Ectodermal cell (in vitro differentiated cells): ENCODE results near the gene ZMYND8.

Experiments used
- H3K27ac ChIP-seq: 2 replicates; pipeline ENCODE4 v1.7.0; 2013; ENCODE audit warnings: mild to moderate bottlenecking, low read depth, low read length; ENCODE audit not compliant: insufficient read depth, poor library complexity, severe bottlenecking
- H3K27me3 ChIP-seq: 2 replicates; pipeline ENCODE4 v1.7.0; 2013; ENCODE audit warnings: mild to moderate bottlenecking, low read length; ENCODE audit not compliant: insufficient read depth, control insufficient read depth, poor library complexity, severe bottlenecking
- H3K36me3 ChIP-seq: one replicate; pipeline ENCODE4 v1.7.0; 2013; ENCODE audit warnings: low read length; ENCODE audit not compliant: control insufficient read depth, insufficient read depth
- H3K4me1 ChIP-seq: one replicate; pipeline ENCODE4 v1.7.0; 2013; ENCODE audit warnings: low read length; ENCODE audit not compliant: control insufficient read depth, insufficient read depth
- H3K4me3 ChIP-seq: 2 replicates; pipeline ENCODE4 v1.7.0; 2013; ENCODE audit warnings: low read depth, low read length, control low read depth; ENCODE audit not compliant: insufficient read depth
- H3K9me3 ChIP-seq: 2 replicates; pipeline ENCODE4 v1.7.0; 2013; ENCODE audit warnings: mild to moderate bottlenecking, low read length, moderate library complexity; ENCODE audit not compliant: control insufficient read depth
- WGBS, 2 experiments: methylation state at CpG; one replicate each; pipeline ENCODE4 v1.1.7; 2013; ENCODE audit warnings: missing lambda C conversion rate in 2 of 2; 5-methylcytosine and 5-hydroxymethylcytosine counted together

The ZMYND8 gene

GRCh38 chr20:47359530-47360296 lies 3.2 kb upstream of the ZMYND8 start:
- peak overlapping the region; percentile 96 for H3K27ac ChIP-seq
- H3K4me1 ChIP-seq = peaks cover 62% of the 10 kb centered on the region
- H3K27me3 ChIP-seq = no peaks in the 10 kb centered on the region
- 72 to 76% methylated on average over 9 of the region's 9 CpGs for WGBS, 2 experiments
- H3K36me3 ChIP-seq = no peaks in the 10 kb centered on the region
- H3K4me3 ChIP-seq = no peak overlapping the region
- H3K9me3 ChIP-seq = no peaks in the 10 kb centered on the region

GRCh38 chr20:47358672-47359529 lies 2.4 kb upstream of the ZMYND8 start:
- 43 to 51% methylated on average over 17 of the region's 17 CpGs for WGBS, 2 experiments
- Histone ChIP-seq H3K4me3 (no peak overlapping the region), H3K27ac (peak overlapping the region; percentile 96), H3K27me3 (no peaks in the 10 kb centered on the region), H3K36me3 (no peaks in the 10 kb centered on the region), H3K9me3 (no peaks in the 10 kb centered on the region), H3K4me1 (peaks cover 71% of the 10 kb centered on the region)

GRCh38 chr20:47358039-47358671 lies 1.7 kb upstream of the ZMYND8 start:
- Histone ChIP-seq H3K27ac (peak overlapping the region; percentile 96), H3K4me3 (no peak overlapping the region), H3K27me3 (no peaks in the 10 kb centered on the region), H3K9me3 (no peaks in the 10 kb centered on the region), H3K4me1 (peaks cover 78% of the 10 kb centered on the region), H3K36me3 (no peaks in the 10 kb centered on the region)
- 59 to 63% methylated on average over 15 of the region's 15 CpGs for WGBS, 2 experiments

- no peaks in the 10 kb centered on the region for H3K27me3 ChIP-seq
- WGBS, 2 experiments = 16 to 17% methylated on average over 29 of the region's 29 CpGs
- H3K4me3 ChIP-seq = no peak overlapping the region
- H3K36me3 ChIP-seq = no peaks in the 10 kb centered on the region
- no peaks in the 10 kb centered on the region for H3K9me3 ChIP-seq
- peaks cover 80% of the 10 kb centered on the region for H3K4me1 ChIP-seq
- peak overlapping the region; percentile 96 for H3K27ac ChIP-seq
Measured at GRCh38 chr20:47357296-47358038, 968 bp upstream of the ZMYND8 start.

GRCh38 chr20:47356220-47356525 lies 326 bp downstream of the ZMYND8 start:
- Histone ChIP-seq H3K4me3 (peak overlapping the region; percentile 33), H3K36me3 (no peaks in the 10 kb centered on the region), H3K4me1 (peaks cover 85% of the 10 kb centered on the region), H3K9me3 (no peaks in the 10 kb centered on the region), H3K27ac (peak overlapping the region; percentile 96), H3K27me3 (no peaks in the 10 kb centered on the region)

- H3K4me3 ChIP-seq = peak overlapping the region; percentile 33
Measured at GRCh38 chr20:47355489-47356219, 845 bp downstream of the ZMYND8 start.

GRCh38 chr20:47354714-47355488 lies 1.6 kb downstream of the ZMYND8 start:
- Histone ChIP-seq H3K9me3 (no peaks in the 10 kb centered on the region), H3K27ac (no peak overlapping the region)

More at GRCh38 chr20:47355489-47356219, 845 bp downstream of the ZMYND8 start:
- no peak overlapping the region for H3K27ac ChIP-seq
- 28 to 31% methylated on average over 2 of the region's 2 CpGs for WGBS, 2 experiments
- no peaks in the 10 kb centered on the region for H3K9me3 ChIP-seq
- peaks cover 86% of the 10 kb centered on the region for H3K4me1 ChIP-seq
- H3K36me3 ChIP-seq = no peaks in the 10 kb centered on the region
- H3K27me3 ChIP-seq = no peaks in the 10 kb centered on the region

GRCh38 chr20:47354464-47354713 lies 2.1 kb downstream of the ZMYND8 start:
- Histone ChIP-seq H3K27me3 (no peaks in the 10 kb centered on the region), H3K27ac (peak overlapping the region; percentile 96), H3K9me3 (no peaks in the 10 kb centered on the region), H3K4me3 (peak overlapping the region; percentile 33), H3K36me3 (no peaks in the 10 kb centered on the region), H3K4me1 (peaks cover 86% of the 10 kb centered on the region)
- 78 to 79% methylated on average over 2 of the region's 2 CpGs for WGBS, 2 experiments

More at GRCh38 chr20:47354714-47355488, 1.6 kb downstream of the ZMYND8 start:
- H3K4me3 ChIP-seq = peak overlapping the region; percentile 33
- peaks cover 86% of the 10 kb centered on the region for H3K4me1 ChIP-seq
- no peaks in the 10 kb centered on the region for H3K36me3 ChIP-seq
- WGBS, 2 experiments = 81 to 88% methylated on average over 4 of the region's 4 CpGs
- no peaks in the 10 kb centered on the region for H3K27me3 ChIP-seq
